HCT116 (cell line): ENCODE measurements around the gene CCDC127.

ENCODE experiments used
- ATF3 ChIP-seq: IDR thresholded peaks from 2 replicates; pipeline ENCODE4 v1.6.1; 2012
- CEBPB ChIP-seq: IDR thresholded peaks from 2 replicates; pipeline ENCODE4 v1.6.1; 2012; ENCODE audit warnings: low read depth
- EGR1 ChIP-seq: IDR thresholded peaks from 2 replicates; pipeline ENCODE4 v1.6.1; 2012; ENCODE audit warnings: low read depth
- EZH2phosphoT487 ChIP-seq: fragments of 200-600 bp; IDR thresholded peaks from 2 replicates; pipeline ENCODE4 v1.6.1; 2018; ENCODE audit warnings: antibody characterized with exemption, borderline replicate concordance
- TF ChIP-seq, protein P1 (sequence below): IDR thresholded peaks from 2 replicates; pipeline ENCODE4 v1.6.1; 2012
- TF ChIP-seq, protein P2 (sequence below), 3 experiments: fragments of 200-600 bp in 1 of 3; sonication (generic) in 1 of 3; IDR thresholded peaks in 2 of 3; conservative IDR thresholded peaks in 1 of 3; 2 replicates each; pipeline ENCODE4 v1.5.1; 2012 to 2017; ENCODE audit warnings: low read depth in 2 of 3, low read length in 2 of 3, antibody characterized with exemption in 1 of 3, borderline replicate concordance in 1 of 3, control low read depth in 1 of 3, mild to moderate bottlenecking in 1 of 3, mixed read lengths in 1 of 3, mixed run types in 1 of 3, moderate library complexity in 1 of 3; ENCODE audit not compliant: insufficient read depth in 1 of 3

DNA sequence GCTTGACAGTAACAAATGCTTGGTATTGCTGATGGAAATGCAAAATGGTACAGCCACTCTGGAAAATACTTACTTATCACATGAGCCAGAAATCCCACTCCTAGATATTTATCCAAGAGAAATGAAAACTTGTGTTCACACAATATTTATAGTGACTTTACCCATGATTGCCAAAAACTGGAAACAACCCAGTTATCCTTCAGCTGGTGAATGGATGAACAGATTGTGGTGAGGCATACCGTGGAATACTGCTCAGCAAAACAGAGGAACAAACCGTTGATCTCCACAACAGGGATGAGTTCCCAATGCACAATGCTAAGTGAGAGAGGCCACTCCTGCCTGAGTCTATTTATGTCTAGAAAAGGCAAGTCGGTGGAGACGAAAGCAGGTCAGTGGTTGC, 67.2 kb downstream of the CCDC127 start:
- TF ChIP-seq ATF3: no peak
- TF ChIP-seq CEBPB: no peak
- TF ChIP-seq EGR1: no peak
- no peak for TF ChIP-seq EZH2phosphoT487
- TF ChIP-seq, protein P1, sequence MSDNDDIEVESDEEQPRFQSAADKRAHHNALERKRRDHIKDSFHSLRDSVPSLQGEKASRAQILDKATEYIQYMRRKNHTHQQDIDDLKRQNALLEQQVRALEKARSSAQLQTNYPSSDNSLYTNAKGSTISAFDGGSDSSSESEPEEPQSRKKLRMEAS: no peak
- TF ChIP-seq, protein P2, sequence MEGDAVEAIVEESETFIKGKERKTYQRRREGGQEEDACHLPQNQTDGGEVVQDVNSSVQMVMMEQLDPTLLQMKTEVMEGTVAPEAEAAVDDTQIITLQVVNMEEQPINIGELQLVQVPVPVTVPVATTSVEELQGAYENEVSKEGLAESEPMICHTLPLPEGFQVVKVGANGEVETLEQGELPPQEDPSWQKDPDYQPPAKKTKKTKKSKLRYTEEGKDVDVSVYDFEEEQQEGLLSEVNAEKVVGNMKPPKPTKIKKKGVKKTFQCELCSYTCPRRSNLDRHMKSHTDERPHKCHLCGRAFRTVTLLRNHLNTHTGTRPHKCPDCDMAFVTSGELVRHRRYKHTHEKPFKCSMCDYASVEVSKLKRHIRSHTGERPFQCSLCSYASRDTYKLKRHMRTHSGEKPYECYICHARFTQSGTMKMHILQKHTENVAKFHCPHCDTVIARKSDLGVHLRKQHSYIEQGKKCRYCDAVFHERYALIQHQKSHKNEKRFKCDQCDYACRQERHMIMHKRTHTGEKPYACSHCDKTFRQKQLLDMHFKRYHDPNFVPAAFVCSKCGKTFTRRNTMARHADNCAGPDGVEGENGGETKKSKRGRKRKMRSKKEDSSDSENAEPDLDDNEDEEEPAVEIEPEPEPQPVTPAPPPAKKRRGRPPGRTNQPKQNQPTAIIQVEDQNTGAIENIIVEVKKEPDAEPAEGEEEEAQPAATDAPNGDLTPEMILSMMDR (IDR thresholded peaks at IDR 0.05 in 2 of 3, conservative IDR thresholded peaks at IDR 0.05 in 1 of 3; ENCODE audit: borderline replicate concordance in 1 of 3, insufficient read depth in 1 of 3, low read depth in 2 of 3, low read length in 2 of 3): no peak
